Measurements from ENCODE around the gene SMIM22.

Gene SMIM22

DNA sequence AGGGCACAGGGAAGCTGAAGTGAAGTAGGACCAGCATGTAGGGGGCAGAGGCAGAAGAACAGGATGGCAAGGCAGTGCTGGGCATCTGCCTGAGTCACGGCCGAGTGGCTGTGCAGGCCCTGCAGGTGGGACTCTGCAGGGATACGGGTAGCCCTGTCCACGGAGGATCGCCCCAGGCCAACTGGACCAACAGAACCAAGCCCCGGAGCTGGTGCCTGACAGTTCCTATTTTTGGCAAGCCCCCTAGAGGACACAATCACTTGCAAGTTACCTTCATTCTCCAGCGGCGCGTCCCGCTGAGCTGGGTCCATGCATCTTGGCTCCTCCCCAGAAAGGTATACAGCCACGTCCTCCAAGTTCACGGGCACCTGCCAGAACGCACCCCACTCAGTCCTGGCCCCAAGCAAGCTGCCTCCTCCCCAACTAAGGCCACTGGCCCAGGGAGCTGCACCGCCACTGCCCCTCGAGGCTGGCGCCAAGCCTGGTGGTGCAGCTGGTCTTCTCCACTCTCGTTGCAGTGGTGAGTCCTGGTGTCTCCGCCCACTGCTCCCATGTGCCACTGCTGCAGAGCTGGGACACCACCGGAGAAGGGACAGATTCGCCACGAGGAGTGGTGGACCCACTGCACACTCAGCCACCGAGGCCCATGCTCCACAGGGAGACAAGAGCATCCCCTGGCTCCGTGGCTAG is 34.8 kb upstream of the SMIM22 start:
- H3K9me3 Mint-ChIP-seq: peaks cover 7% of the 10 kb centered on the region
- H3K27me3 Mint-ChIP-seq (ENCODE audit: low read depth, poor library complexity): no peaks in the 10 kb centered on the region
- H3K36me3 Mint-ChIP-seq (ENCODE audit: low read depth): peaks cover 52% of the 10 kb centered on the region
- TF ChIP-seq, protein P1, sequence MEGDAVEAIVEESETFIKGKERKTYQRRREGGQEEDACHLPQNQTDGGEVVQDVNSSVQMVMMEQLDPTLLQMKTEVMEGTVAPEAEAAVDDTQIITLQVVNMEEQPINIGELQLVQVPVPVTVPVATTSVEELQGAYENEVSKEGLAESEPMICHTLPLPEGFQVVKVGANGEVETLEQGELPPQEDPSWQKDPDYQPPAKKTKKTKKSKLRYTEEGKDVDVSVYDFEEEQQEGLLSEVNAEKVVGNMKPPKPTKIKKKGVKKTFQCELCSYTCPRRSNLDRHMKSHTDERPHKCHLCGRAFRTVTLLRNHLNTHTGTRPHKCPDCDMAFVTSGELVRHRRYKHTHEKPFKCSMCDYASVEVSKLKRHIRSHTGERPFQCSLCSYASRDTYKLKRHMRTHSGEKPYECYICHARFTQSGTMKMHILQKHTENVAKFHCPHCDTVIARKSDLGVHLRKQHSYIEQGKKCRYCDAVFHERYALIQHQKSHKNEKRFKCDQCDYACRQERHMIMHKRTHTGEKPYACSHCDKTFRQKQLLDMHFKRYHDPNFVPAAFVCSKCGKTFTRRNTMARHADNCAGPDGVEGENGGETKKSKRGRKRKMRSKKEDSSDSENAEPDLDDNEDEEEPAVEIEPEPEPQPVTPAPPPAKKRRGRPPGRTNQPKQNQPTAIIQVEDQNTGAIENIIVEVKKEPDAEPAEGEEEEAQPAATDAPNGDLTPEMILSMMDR (IDR thresholded peaks at IDR 0.05): no peak
- no peaks in the 10 kb centered on the region for H3K4me1 Mint-ChIP-seq
- H3K27ac Mint-ChIP-seq: no peak overlapping the region
- DNase-seq: no peak
- no peak overlapping the region for H3K4me3 Mint-ChIP-seq

DNA sequence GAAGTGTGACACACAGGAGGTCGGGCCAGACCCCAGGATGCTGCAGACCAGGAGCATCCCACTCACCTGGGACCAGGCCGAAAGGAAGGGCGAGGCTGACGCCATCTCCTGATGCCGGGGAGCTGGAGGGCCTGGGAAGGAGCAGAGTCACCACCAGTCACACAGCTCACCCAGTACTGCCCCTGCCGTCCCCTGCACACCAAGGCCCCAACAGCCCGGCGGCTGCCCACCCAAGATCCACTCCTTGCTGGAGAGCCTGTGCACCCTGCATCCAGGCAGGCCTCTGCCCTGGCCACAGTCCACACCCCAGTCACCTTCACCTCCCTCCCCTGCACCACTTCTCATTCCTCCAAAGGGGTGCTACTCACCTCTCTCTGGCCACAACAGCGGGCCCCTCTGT is 33.0 kb upstream of the SMIM22 start:
- Mint-ChIP-seq H3K27me3 (ENCODE audit: low read depth, poor library complexity) (no peaks in the 10 kb centered on the region), H3K4me1 (peaks cover 11% of the 10 kb centered on the region), H3K27ac (no peak overlapping the region), H3K9me3 (no peaks in the 10 kb centered on the region), H3K36me3 (ENCODE audit: low read depth) (peaks cover 34% of the 10 kb centered on the region), H3K4me3 (no peak overlapping the region)
- TF ChIP-seq, protein P1 (IDR thresholded peaks at IDR 0.05): no peak
- DNase-seq: no peak

- H3K4me3 Mint-ChIP-seq: peak overlapping the region; percentile 23
- no peaks in the 10 kb centered on the region for H3K27me3 Mint-ChIP-seq (ENCODE audit: low read depth, poor library complexity)
- peaks cover 24% of the 10 kb centered on the region for H3K36me3 Mint-ChIP-seq (ENCODE audit: low read depth)
- no peaks in the 10 kb centered on the region for H3K9me3 Mint-ChIP-seq
- no peak for DNase-seq
- TF ChIP-seq, protein P1 (IDR thresholded peaks at IDR 0.05): no peak
- H3K27ac Mint-ChIP-seq: no peak overlapping the region
- peaks cover 18% of the 10 kb centered on the region for H3K4me1 Mint-ChIP-seq
Observed at GRCh38 chr16:4763791-4764190, 31.4 kb upstream of the SMIM22 start.

- Mint-ChIP-seq H3K27me3 (ENCODE audit: low read depth, poor library complexity) (no peaks in the 10 kb centered on the region), H3K4me1 (peaks cover 25% of the 10 kb centered on the region), H3K36me3 (ENCODE audit: low read depth) (peaks cover 9% of the 10 kb centered on the region), H3K27ac (peak overlapping the region; percentile 91), H3K4me3 (peak overlapping the region; percentile 88), H3K9me3 (no peaks in the 10 kb centered on the region)
- TF ChIP-seq, protein P1 (IDR thresholded peaks at IDR 0.05): no peak
- DNase-seq: no peak
Observed at GRCh38 chr16:4765511-4766474, 29.4 kb upstream of the SMIM22 start.

DNA sequence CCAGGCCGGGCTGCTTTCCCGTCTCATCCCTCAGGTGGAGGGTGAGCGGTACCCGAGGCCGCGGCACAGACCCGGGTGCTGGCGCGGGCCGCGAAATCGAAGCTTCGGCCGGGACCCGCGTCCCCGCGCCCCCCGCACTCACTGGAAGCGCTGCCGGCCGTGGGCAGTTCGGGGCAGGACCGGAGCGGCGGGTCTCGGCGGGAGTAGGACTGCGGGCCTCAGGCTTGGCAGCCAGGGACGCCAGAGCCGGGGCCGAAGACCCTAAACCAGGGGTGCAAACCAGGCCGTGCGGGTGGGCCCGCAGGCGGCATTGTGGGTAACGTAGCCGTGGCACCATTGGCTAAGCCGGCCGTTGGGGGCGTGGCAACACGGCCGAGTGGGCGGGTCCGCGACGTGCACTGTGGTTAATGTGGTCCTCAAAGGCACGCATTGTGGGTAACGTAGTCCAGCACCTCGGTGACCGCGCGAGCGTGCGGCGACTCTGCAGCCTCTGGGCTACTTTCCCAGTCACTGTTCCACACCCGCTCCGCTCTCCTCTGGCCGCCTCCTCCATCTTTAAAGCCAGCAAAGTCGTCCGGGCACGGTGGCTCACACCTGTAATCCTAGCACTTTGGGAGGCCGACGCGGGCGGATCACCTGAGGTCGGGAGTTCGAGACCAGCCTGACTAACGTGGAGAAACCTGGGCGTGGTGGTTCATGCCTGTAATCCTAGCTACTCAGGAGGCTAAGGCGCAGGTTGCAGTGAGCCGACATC is 28.1 kb upstream of the SMIM22 start, which contains the start of gene ZNF500:
ZNF500 (minus strand) TSS at position 288 of the 754 bp plus-strand sequence. CDS start 1,184 bp downstream, outside the sequence.
- H3K4me1 Mint-ChIP-seq: peaks cover 25% of the 10 kb centered on the region

More for the DNA sequence above, 28.1 kb upstream of the SMIM22 start, which contains the start of gene ZNF500:
- peak; percentile 99 for DNase-seq
- Mint-ChIP-seq H3K4me3 (peak within 1 kb of the TSS; percentile 88), H3K27me3 (ENCODE audit: low read depth, poor library complexity) (no peaks in the 10 kb centered on the region), H3K9me3 (no peaks in the 10 kb centered on the region), H3K27ac (peak within 1 kb of the TSS; percentile 91), H3K36me3 (ENCODE audit: low read depth) (peaks cover 6% of the 10 kb centered on the region)
- TF ChIP-seq, protein P1 (IDR thresholded peaks at IDR 0.05): no peak

Measured in nephron progenitor cell (in vitro differentiated cells).